GM23338 (cell line): Measurements from ENCODE around the gene NTNG1. TPM values are rescaled to one million over a fixed set of nuclear protein-coding genes. Genes with fewer than 3 reads are reported as not detected.

Experiments
- ATAC-seq: fragments of 200-7000 bp; cut with Tn5 transposase; 3 replicates; pipeline ENCODE4 v1.9.1; 2020
- DNase-seq: peaks from one replicate; pipeline ENCODE4 v3.0.0-alpha.2; 2015; ENCODE audit warnings: low spot score
- H2AFZ ChIP-seq: fragments of 200-600 bp; sonication (generic); 2 replicates; pipeline ENCODE4 v1.8.0; 2016; ENCODE audit warnings: antibody characterized with exemption, mild to moderate bottlenecking, moderate library complexity
- H3F3A ChIP-seq: fragments of 200-600 bp; sonication (generic); replicated peaks from 2 replicates; pipeline ENCODE4 v1.8.0; 2017; ENCODE audit warnings: antibody characterized with exemption, mixed run types, low read depth
- H3K27ac ChIP-seq: fragments of 200-600 bp; sonication (generic); 2 replicates; pipeline ENCODE4 v1.6.1; 2016; ENCODE audit warnings: low read depth
- H3K27me3 ChIP-seq: fragments of 200-600 bp; sonication (generic); 2 replicates; pipeline ENCODE4 v1.8.0; 2016; ENCODE audit warnings: mild to moderate bottlenecking, mixed run types, moderate library complexity; ENCODE audit not compliant: insufficient read depth
- H3K36me3 ChIP-seq: fragments of 200-600 bp; sonication (generic); 2 replicates; pipeline ENCODE4 v1.8.0; 2016; ENCODE audit warnings: mild to moderate bottlenecking; ENCODE audit not compliant: insufficient read depth
- H3K4me1 ChIP-seq: fragments of 200-600 bp; sonication (generic); 2 replicates; pipeline ENCODE4 v1.8.0; 2016; ENCODE audit warnings: mild to moderate bottlenecking, moderate library complexity; ENCODE audit not compliant: insufficient read depth
- H3K4me2 ChIP-seq: fragments of 200-600 bp; sonication (generic); 2 replicates; pipeline ENCODE4 v1.7.1; 2017; ENCODE audit warnings: mixed run types
- H3K4me3 ChIP-seq: fragments of 200-600 bp; sonication (generic); 2 replicates; pipeline ENCODE4 v1.6.1; 2016; ENCODE audit warnings: mixed run types
- H3K79me2 ChIP-seq: fragments of 200-600 bp; sonication (generic); replicated peaks from 2 replicates; pipeline ENCODE4 v1.8.0; 2017; ENCODE audit warnings: mild to moderate bottlenecking; ENCODE audit not compliant: insufficient read depth
- H3K9me2 ChIP-seq: fragments of 200-600 bp; sonication (generic); 2 replicates; pipeline ENCODE4 v1.8.0; 2017; ENCODE audit not compliant: insufficient read depth
- H4K20me1 ChIP-seq: fragments of 200-600 bp; sonication (generic); replicated peaks from 2 replicates; pipeline ENCODE4 v1.8.0; 2017; ENCODE audit warnings: mild to moderate bottlenecking; ENCODE audit not compliant: insufficient read depth
- H3K27ac Mint-ChIP-seq: 2 replicates; pipeline ENCODE4 v1.8.0; 2020; ENCODE audit warnings: inconsistent platforms, mild to moderate bottlenecking, moderate library complexity, mixed read lengths
- H3K27me3 Mint-ChIP-seq: 3 replicates; pipeline ENCODE4 v1.8.0; 2022; ENCODE audit warnings: low read depth, mild to moderate bottlenecking, moderate library complexity, mixed read lengths, inconsistent platforms; ENCODE audit not compliant: insufficient read depth, poor library complexity
- H3K36me3 Mint-ChIP-seq: 3 replicates; pipeline ENCODE4 v1.8.0; 2021; ENCODE audit warnings: low read depth, mild to moderate bottlenecking, inconsistent platforms, moderate library complexity, mixed read lengths
- H3K4me1 Mint-ChIP-seq: 3 replicates; pipeline ENCODE4 v1.8.0; 2020; ENCODE audit warnings: mild to moderate bottlenecking, inconsistent platforms, mixed read lengths
- H3K4me3 Mint-ChIP-seq: 3 replicates; pipeline ENCODE4 v1.8.0; 2021; ENCODE audit warnings: moderate library complexity, mild to moderate bottlenecking, inconsistent platforms, mixed read lengths
- H3K9me3 Mint-ChIP-seq: 3 replicates; pipeline ENCODE4 v1.8.0; 2020; ENCODE audit warnings: moderate library complexity, mild to moderate bottlenecking, inconsistent platforms, mixed read lengths
- CTCF ChIP-seq, 2 experiments: fragments of 200-600 bp in 1 of 2; sonication (generic) in 1 of 2; conservative IDR thresholded peaks; 2 replicates each; pipeline versions ENCODE4 v1.5.1 to v1.6.1; 2016 to 2017; ENCODE audit warnings: antibody characterized with exemption in 2 of 2, low read depth in 2 of 2, mild to moderate bottlenecking in 2 of 2, moderate library complexity in 1 of 2
- EZH2 ChIP-seq: fragments of 200-600 bp; sonication (generic); IDR thresholded peaks from one replicate; pipeline ENCODE4 v1.8.0; 2017; ENCODE audit warnings: antibody characterized with exemption, mild to moderate bottlenecking, low read depth; ENCODE audit not compliant: unreplicated experiment
- POLR2AphosphoS5 ChIP-seq: IDR thresholded peaks from 2 replicates; pipeline ENCODE4 v1.6.1; 2016; ENCODE audit warnings: antibody characterized with exemption, low read depth
- REST ChIP-seq: IDR thresholded peaks from one replicate; pipeline ENCODE4 v1.6.1; 2018; ENCODE audit warnings: antibody characterized with exemption; ENCODE audit not compliant: unreplicated experiment
- STAT1 ChIP-seq: IDR thresholded peaks from one replicate; pipeline ENCODE4 v1.6.1; 2016; ENCODE audit warnings: antibody characterized with exemption; ENCODE audit not compliant: unreplicated experiment
- polyA plus RNA-seq: library from polyadenylated mRNA; unstranded; fragments of >200 nt; fragmentation: Nextera tagmentation; extraction: Ambion mirVana; gene quantifications from 2 replicates; pipeline ENCODE4 v1.2.1, GENCODE V29; 2016
- total RNA-seq: library from RNA; depleted of rRNA; stranded (reverse); fragments of >200 nt; shearing (Covaris generic); gene quantifications from 2 replicates; pipeline ENCODE4 v1.2.3, GENCODE V29; 2014

Gene NTNG1
- total and polyA plus RNA-seq, 2 experiments from 2014 or later: 7.2 to 10.3 TPM

GRCh38 chr1:107439567-107439966 is 298.7 kb downstream of the NTNG1 start:
- H3K4me1 Mint-ChIP-seq: peaks cover 2% of the 10 kb centered on the region; the same call in 2 of the 3 replicates
- no peaks in the 10 kb centered on the region for H3K36me3 ChIP-seq

GRCh38 chr1:107442551-107442950 is 301.7 kb downstream of the NTNG1 start:
- Mint-ChIP-seq H3K27ac (no peak overlapping the region), H3K36me3 (no peaks in the 10 kb centered on the region), H3K4me3 (no peak overlapping the region), H3K27me3 (no peaks in the 10 kb centered on the region), H3K9me3 (no peaks in the 10 kb centered on the region), H3K4me1 (no peaks in the 10 kb centered on the region; the same call in 2 of the 3 replicates)
- Histone ChIP-seq H3K36me3 (no peaks in the 10 kb centered on the region), H3K27me3 (no peaks in the 10 kb centered on the region), H3K79me2 (no peaks in the 10 kb centered on the region), H3K4me3 (no peak overlapping the region), H2AFZ (no peak overlapping the region), H3K4me1 (no peaks in the 10 kb centered on the region), H3K27ac (no peak overlapping the region), H3K4me2 (no peak overlapping the region), H4K20me1 (no peaks in the 10 kb centered on the region), H3K9me2 (no peaks in the 10 kb centered on the region; the same call in 1 of the 2 replicates), H3F3A (no peaks in the 10 kb centered on the region)
- ATAC-seq (no peak), DNase-seq (no peak)
- TF ChIP-seq REST (no peak), POLR2AphosphoS5 (no peak), CTCF (conservative IDR thresholded peaks at IDR 0.05; ENCODE audit: low read depth in 2 of 2) (no peak)

More at GRCh38 chr1:107439567-107439966, 298.7 kb downstream of the NTNG1 start:
- Histone ChIP-seq H3K4me2 (no peak overlapping the region), H3K9me2 (no peaks in the 10 kb centered on the region; the same call in 1 of the 2 replicates), H3K27me3 (no peaks in the 10 kb centered on the region), H3K79me2 (no peaks in the 10 kb centered on the region), H3K4me3 (no peak overlapping the region), H4K20me1 (no peaks in the 10 kb centered on the region), H3F3A (no peaks in the 10 kb centered on the region), H3K27ac (no peak overlapping the region), H3K4me1 (peaks cover 3% of the 10 kb centered on the region; the same call in 1 of the 2 replicates), H2AFZ (no peak overlapping the region)
- H3K4me3 Mint-ChIP-seq: no peak overlapping the region
- DNase-seq (no peak), ATAC-seq (no peak)
- no peaks in the 10 kb centered on the region for H3K36me3 Mint-ChIP-seq
- no peaks in the 10 kb centered on the region for H3K27me3 Mint-ChIP-seq
- no peak overlapping the region for H3K27ac Mint-ChIP-seq
- H3K9me3 Mint-ChIP-seq: no peaks in the 10 kb centered on the region
- TF ChIP-seq EZH2 (no peak), REST (no peak), STAT1 (no peak)
